K562 (cell line): ENCODE data around the gene CCDC187. TPM values are rescaled to one million over a fixed set of nuclear protein-coding genes. Genes with fewer than 3 reads are reported as not detected.

ENCODE experiments used
- ATAC-seq: fragments of 200-7000 bp; cut with Tn5 transposase; 3 replicates; pipeline ENCODE4 v1.9.1; 2020; ENCODE audit warnings: moderate library complexity
- BruUV-seq: library from RNA; stranded (reverse); fragments of 400-500 nt; replicated peaks from 2 replicates; lab custom pipeline; 2021; lab: Mats Ljungman, UMichigan
- CTCF ChIA-PET: fragments of 300-600 bp; formaldehyde crosslinking; extraction: SDS; loops from one replicate; lab custom pipeline; 2021; ENCODE audit warnings: low intra/inter-chr PET ratio; lab: Yijun Ruan, JAX
- POLR2A ChIA-PET: fragments of 300-600, 350-650 bp; sonication (Branson Sonifier 250); formaldehyde crosslinking; extraction: SDS; loops from one replicate; lab custom pipeline; 2021; ENCODE audit warnings: antibody characterized with exemption, inconsistent platforms; lab: Yijun Ruan, JAX
- DNase-seq, 4 experiments: peaks; one replicate each; pipeline versions ENCODE4 v3.0.0 to v3.0.0-alpha.2; 2011 to 2018; ENCODE audit warnings: low spot score in 3 of 4, mixed read lengths in 3 of 4; ENCODE audit errors: extremely low read depth in 1 of 4
- FAIRE-seq: peaks from 2 replicates; lab custom pipeline; 2011; peaks lifted over from hg19 to GRCh38; lab: Jason Lieb, UNC
- H2AFZ ChIP-seq: 2 replicates; pipeline ENCODE4 v1.6.0; 2011; ENCODE audit warnings: low read depth, low read length, control low read depth, inconsistent platforms
- H3K27ac ChIP-seq: fragments of 200-600 bp; 3 replicates; pipeline ENCODE4 v1.8.0; 2011; ENCODE audit warnings: low read depth, mild to moderate bottlenecking, control low read depth, inconsistent platforms, low read length, moderate library complexity, mixed read lengths; ENCODE audit errors: extremely low read depth
- H3K27me3 ChIP-seq, 2 experiments: fragments of 300-600 bp in 1 of 2; 2 replicates in 1 of 2; 3 replicates in 1 of 2; pipeline versions ENCODE4 v1.6.0 to v1.8.0; 2011; ENCODE audit warnings: inconsistent platforms in 2 of 2, low read length in 2 of 2, mild to moderate bottlenecking in 1 of 2, mixed read lengths in 1 of 2, moderate library complexity in 1 of 2; ENCODE audit not compliant: control insufficient read depth in 2 of 2, insufficient read depth in 2 of 2
- H3K36me3 ChIP-seq: fragments of 300-600 bp; 3 replicates; pipeline ENCODE4 v1.8.0; 2011; ENCODE audit warnings: mild to moderate bottlenecking, low read length, inconsistent platforms; ENCODE audit not compliant: control insufficient read depth, insufficient read depth
- H3K4me1 ChIP-seq, 2 experiments: fragments of 200-600 bp in 1 of 2; replicated peaks in 1 of 2; 2 replicates in 1 of 2; 3 replicates in 1 of 2; pipeline versions ENCODE4 v1.5.1 to v1.8.0; 2011; ENCODE audit warnings: inconsistent platforms in 2 of 2, low read length in 2 of 2, mild to moderate bottlenecking in 1 of 2, mixed read lengths in 1 of 2, moderate library complexity in 1 of 2; ENCODE audit not compliant: control insufficient read depth in 2 of 2, insufficient read depth in 2 of 2
- H3K4me2 ChIP-seq: 2 replicates; pipeline ENCODE4 v1.6.1; 2011; ENCODE audit warnings: low read length, control low read depth, inconsistent platforms, mixed read lengths; ENCODE audit not compliant: insufficient read depth
- H3K4me3 ChIP-seq: fragments of 200-600 bp; sonication (generic), shearing (Covaris generic); 2 replicates; pipeline ENCODE4 v1.5.1; 2016; ENCODE audit warnings: control low read depth, inconsistent platforms
- H3K79me2 ChIP-seq: fragments of 200-600 bp; 3 replicates; pipeline ENCODE4 v1.8.0; 2011; ENCODE audit warnings: low read length, inconsistent platforms; ENCODE audit not compliant: control insufficient read depth, insufficient read depth
- H3K9ac ChIP-seq, 2 experiments: 2 replicates each; pipeline versions ENCODE4 v1.6.0 to v1.6.1; 2011; ENCODE audit warnings: low read depth in 2 of 2, low read length in 2 of 2, control low read depth in 1 of 2, inconsistent platforms in 1 of 2, mild to moderate bottlenecking in 1 of 2, mixed read lengths in 1 of 2; ENCODE audit not compliant: insufficient read depth in 1 of 2
- H3K9me1 ChIP-seq: one replicate; pipeline ENCODE4 v1.6.0; 2011; ENCODE audit warnings: inconsistent platforms, mild to moderate bottlenecking, low read length, moderate library complexity; ENCODE audit not compliant: control insufficient read depth, insufficient read depth
- H3K9me3 ChIP-seq: replicated peaks from 2 replicates; pipeline ENCODE4 v1.5.1; 2011; ENCODE audit warnings: low read depth, low read length, inconsistent platforms; ENCODE audit not compliant: control insufficient read depth, insufficient read depth
- H4K20me1 ChIP-seq: replicated peaks from 2 replicates; pipeline ENCODE4 v1.6.1; 2011; ENCODE audit warnings: low read length, inconsistent platforms, mixed read lengths; ENCODE audit not compliant: control insufficient read depth, insufficient read depth
- CEBPG ChIP-seq, 3 experiments: fragments of 200-800 bp in 1 of 3; sonication (Bioruptor generic) in 1 of 3; sonication (generic) in 1 of 3; formaldehyde crosslinking in 1 of 3; IDR thresholded peaks in 2 of 3; conservative IDR thresholded peaks in 1 of 3; 2 replicates each; pipeline versions ENCODE4 v1.6.1 to v1.8.0; 2016 to 2022; ENCODE audit warnings: missing compliant biosample characterization in 2 of 3, missing genetic modification characterization in 2 of 3, mild to moderate bottlenecking in 1 of 3, missing genetic modification reagents in 1 of 3
- CTCF ChIP-seq, 3 experiments: IDR thresholded peaks in 2 of 3; conservative IDR thresholded peaks in 1 of 3; 2 replicates each; pipeline ENCODE4 v1.5.1; 2011 to 2012; ENCODE audit warnings: low read length in 3 of 3, mild to moderate bottlenecking in 3 of 3, control low read depth in 2 of 3, improper control_type of control experiment in 1 of 3, inconsistent platforms in 1 of 3, low read depth in 1 of 3, mixed read lengths in 1 of 3, moderate library complexity in 1 of 3; ENCODE audit not compliant: insufficient read depth in 2 of 3
- CXXC5 ChIP-seq: fragments of 250-450 bp; sonication (Bioruptor Pico); IDR thresholded peaks from 2 replicates; pipeline ENCODE4 v1.8.0; 2022; ENCODE audit warnings: inconsistent platforms, mild to moderate bottlenecking, moderate library complexity
- EGR1 ChIP-seq: fragments of 450-650 bp; conservative IDR thresholded peaks from 2 replicates; pipeline ENCODE4 v1.6.1; 2017; ENCODE audit warnings: mild to moderate bottlenecking
- EP300 ChIP-seq: IDR thresholded peaks from 2 replicates; pipeline ENCODE4 v1.6.1; 2012; ENCODE audit warnings: low read length, improper control_type of control experiment
- GTF2B ChIP-seq: IDR thresholded peaks from 2 replicates; pipeline ENCODE4 v1.6.1; 2011; ENCODE audit not compliant: insufficient read length; ENCODE audit errors: extremely low read depth
- GTF2F1 ChIP-seq: IDR thresholded peaks from 2 replicates; pipeline ENCODE4 v1.6.1; 2011; ENCODE audit warnings: low read depth, low read length, improper control_type of control experiment
- MTA2 ChIP-seq: fragments of 450-650 bp; IDR thresholded peaks from 2 replicates; pipeline ENCODE4 v1.6.1; 2016; ENCODE audit warnings: low read depth
- POLR2A ChIP-seq: fragments of 450-650 bp; conservative IDR thresholded peaks from 2 replicates; pipeline ENCODE4 v1.6.1; 2016
- POLR3G ChIP-seq: IDR thresholded peaks from 2 replicates; pipeline ENCODE4 v1.6.1; 2011; ENCODE audit not compliant: insufficient read length, insufficient replicate concordance; ENCODE audit errors: extremely low read depth
- PURB ChIP-seq: sonication (generic); formaldehyde crosslinking; IDR thresholded peaks from 2 replicates; pipeline ENCODE4 v1.9.0; 2021; ENCODE audit warnings: low read depth, mild to moderate bottlenecking, missing genetic modification reagents
- RHOXF2B ChIP-seq: fragments of 250-450 bp; sonication (Bioruptor Pico); conservative IDR thresholded peaks from 2 replicates; pipeline ENCODE4 v1.5.1; 2021
- ZBTB33 ChIP-seq: sonication (generic); formaldehyde crosslinking; IDR thresholded peaks from 2 replicates; pipeline ENCODE4 v1.8.1; 2023; ENCODE audit warnings: mild to moderate bottlenecking, missing genetic modification reagents
- ZBTB7A ChIP-seq: IDR thresholded peaks from 2 replicates; pipeline ENCODE4 v1.6.1; 2011; ENCODE audit warnings: low read depth, mild to moderate bottlenecking, low read length, moderate library complexity, borderline replicate concordance; ENCODE audit not compliant: control insufficient read depth
- ZNF384 ChIP-seq: IDR thresholded peaks from 2 replicates; pipeline ENCODE4 v1.6.1; 2012; ENCODE audit warnings: low read depth, low read length, improper control_type of control experiment
- WGBS: fragments of 100-300 bp; shearing (Covaris generic); methylation state at CpG from one replicate; pipeline ENCODE4 v1.1.6; 2016; ENCODE audit warnings: low coverage, mixed read lengths; ENCODE audit not compliant: insufficient coverage; ENCODE audit errors: missing lambda C conversion rate; 5-methylcytosine and 5-hydroxymethylcytosine counted together
- in situ Hi-C: fragments of 300-500 bp; cut with MboI; formaldehyde crosslinking; loops from 4 replicates; pipeline ENCODE4 v1.15.0; 2018; ENCODE audit warnings: inconsistent platforms, mixed read lengths
- intact Hi-C: fragments of 100-400 bp; cut with micrococcal nuclease; formaldehyde crosslinking; loops from 2 replicates; pipeline ENCODE4 v1.14.2; 2022
- polyA plus RNA-seq, 8 experiments: library from polyadenylated mRNA; depleted of rRNA in 4 of 8; stranded (reverse) in 5 of 8; unstranded in 3 of 8; fragments of >200 nt; fragmentation: Nextera tagmentation in 2 of 8; fragmentation: Illumina TruSeq in 1 of 8; extraction: Ambion mirVana in 2 of 8; extraction: Trizol in 1 of 8; gene quantifications; 2 replicates each; pipeline versions ENCODE4 v1.2.1 to v1.2.3, GENCODE V29; 2011 to 2014; ENCODE audit warnings: inconsistent platforms in 1 of 8, missing spikeins in 1 of 8
- total RNA-seq, 7 experiments: library from RNA; depleted of rRNA in 6 of 7; stranded (reverse); fragments of >200 nt in 6 of 7; fragmentation: Illumina TruSeq in 2 of 7; extraction: Trizol in 2 of 7; gene quantifications; 2 replicates each; pipeline versions ENCODE4 v1.2.1 to v1.2.3, GENCODE V29; 2011 to 2021; ENCODE audit warnings: low replicate concordance in 1 of 7
- TF ChIP-seq, protein P1 (sequence below): fragments of 450-650 bp; IDR thresholded peaks from 2 replicates; pipeline ENCODE4 v1.6.1; 2016; ENCODE audit warnings: missing biosample characterization, missing genetic modification characterization

The CCDC187 gene
- total and polyA plus RNA-seq, 9 of the 15 experiments (the other 6 are each of a cell fraction or from before 2014, with no cell fraction given), result not detected

GRCh38 chr9:136249877-136250559 is 53.9 kb downstream of the CCDC187 start:
- Histone ChIP-seq H3K4me3 (no peak overlapping the region), H3K27me3 (peaks cover 17 to 65% of the 10 kb centered on the region in 2 experiments; a peak in 4 of 5 replicates), H3K9ac (peak overlapping the region in 1 of 2 experiments; percentile 54; a peak in 2 of 4 replicates), H3K79me2 (peaks cover 4% of the 10 kb centered on the region), H3K9me1 (no peaks in the 10 kb centered on the region), H2AFZ (no peak overlapping the region), H3K4me1 (peaks cover 4 to 74% of the 10 kb centered on the region in 2 experiments; a peak in 4 of 5 replicates), H4K20me1 (0 out of 2 replicates have a peak, but pooled peaks cover 6% of the 10 kb centered on the region), H3K9me3 (no peaks in the 10 kb centered on the region), H3K27ac (no peak overlapping the region), H3K36me3 (no peaks in the 10 kb centered on the region), H3K4me2 (no peak overlapping the region)
- no TSS peak for BruUV-seq
- FAIRE-seq (no peak), DNase-seq (peak in 1 of 4 experiments; percentile 41), ATAC-seq (0 out of 3 replicates have a peak, but pooled peaks have one; percentile 7)
- ChIA-PET POLR2A (interaction anchor here (1.1 kb wide), 1 partner anchor 12 kb away, joined by 4 read pairs; no protein-coding TSS in a partner anchor), CTCF (interaction anchor here (0.7 kb wide), 1 partner anchor 476 kb away, joined by 3 read pairs; no protein-coding TSS in a partner anchor)
- 8% methylated on average over 30 of the region's 30 CpGs for WGBS
- in situ Hi-C loops, result no loop called here
- intact Hi-C loops, result no loop called here
- TF ChIP-seq MTA2 (no peak), RHOXF2B (CRISPR knock-in tag) (no peak), ZBTB33 (CRISPR knock-in tag) (no peak), GTF2F1 (no peak), PURB (CRISPR knock-in tag) (no peak), GTF2B (no peak), CXXC5 (CRISPR knock-in tag) (0 out of 2 replicates have a peak, but pooled peaks have one; percentile 19), ZNF384 (no peak), CTCF (IDR thresholded peaks at IDR 0.05 in 2 of 3, conservative IDR thresholded peaks at IDR 0.05 in 1 of 3; ENCODE audit: insufficient read depth in 2 of 3, low read depth in 1 of 3, low read length in 3 of 3) (0 out of 6 replicates have a peak, but pooled peaks of 1 of the 3 experiments have one; percentile 10), EP300 (no peak), EGR1 (0 out of 2 replicates have a peak, but pooled peaks have one; percentile 8), CEBPG (CRISPR knock-in tag; IDR thresholded peaks at IDR 0.05) (no peak), CEBPG (tag; conservative IDR thresholded peaks at IDR 0.05 in 1 of 2, IDR thresholded peaks at IDR 0.05 in 1 of 2) (no peak), POLR3G (no peak), POLR2A (no peak), ZBTB7A (no peak)
- TF ChIP-seq, protein P1, sequence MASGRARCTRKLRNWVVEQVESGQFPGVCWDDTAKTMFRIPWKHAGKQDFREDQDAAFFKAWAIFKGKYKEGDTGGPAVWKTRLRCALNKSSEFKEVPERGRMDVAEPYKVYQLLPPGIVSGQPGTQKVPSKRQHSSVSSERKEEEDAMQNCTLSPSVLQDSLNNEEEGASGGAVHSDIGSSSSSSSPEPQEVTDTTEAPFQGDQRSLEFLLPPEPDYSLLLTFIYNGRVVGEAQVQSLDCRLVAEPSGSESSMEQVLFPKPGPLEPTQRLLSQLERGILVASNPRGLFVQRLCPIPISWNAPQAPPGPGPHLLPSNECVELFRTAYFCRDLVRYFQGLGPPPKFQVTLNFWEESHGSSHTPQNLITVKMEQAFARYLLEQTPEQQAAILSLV (tag), result no peak
